ENCODE results near the gene OR4F6. TPM values are rescaled to one million over a fixed set of nuclear protein-coding genes. Genes with fewer than 3 reads are reported as not detected.
"Not testable (repeated sequence)": the region's sequence is repeated elsewhere in the genome, so short reads cannot be mapped to it uniquely, and the experiment has no call there.

Gene OR4F6
- not detected for total RNA-seq

GRCh38 chr15:101803209-101803608, at the start of gene OR4F6:
Gene OR4F6 (plus strand): TSS chr15:101803509. CDS start chr15:101805720, 2,211 bp downstream.
- no peak within 1 kb of the TSS for H3K9ac ChIP-seq (ENCODE audit: low read depth in 1 of 3, low read length in 3 of 3)
- no peaks in the 10 kb centered on the region for H3K36me3 ChIP-seq (ENCODE audit: control insufficient read depth in 3 of 3, insufficient read depth in 3 of 3, low read length in 3 of 3)
- no peak within 1 kb of the TSS for H3K4me3 ChIP-seq (ENCODE audit: low read length in 3 of 3)
- no peak within 1 kb of the TSS for H3K27ac ChIP-seq (ENCODE audit: low read depth, low read length)
- H3K4me1 ChIP-seq (ENCODE audit: control insufficient read depth in 3 of 3, insufficient read depth in 3 of 3, low read length in 3 of 3), result no peaks in the 10 kb centered on the region
- H3K27me3 ChIP-seq (ENCODE audit: control insufficient read depth in 3 of 3, insufficient read depth in 3 of 3, low read length in 3 of 3), result peaks cover 0 to 6% (median 2%) of the 10 kb centered on the region in 3 donors
- no peaks in the 10 kb centered on the region for H3K9me3 ChIP-seq (ENCODE audit: control insufficient read depth in 3 of 3, low read length in 3 of 3)

DNA sequence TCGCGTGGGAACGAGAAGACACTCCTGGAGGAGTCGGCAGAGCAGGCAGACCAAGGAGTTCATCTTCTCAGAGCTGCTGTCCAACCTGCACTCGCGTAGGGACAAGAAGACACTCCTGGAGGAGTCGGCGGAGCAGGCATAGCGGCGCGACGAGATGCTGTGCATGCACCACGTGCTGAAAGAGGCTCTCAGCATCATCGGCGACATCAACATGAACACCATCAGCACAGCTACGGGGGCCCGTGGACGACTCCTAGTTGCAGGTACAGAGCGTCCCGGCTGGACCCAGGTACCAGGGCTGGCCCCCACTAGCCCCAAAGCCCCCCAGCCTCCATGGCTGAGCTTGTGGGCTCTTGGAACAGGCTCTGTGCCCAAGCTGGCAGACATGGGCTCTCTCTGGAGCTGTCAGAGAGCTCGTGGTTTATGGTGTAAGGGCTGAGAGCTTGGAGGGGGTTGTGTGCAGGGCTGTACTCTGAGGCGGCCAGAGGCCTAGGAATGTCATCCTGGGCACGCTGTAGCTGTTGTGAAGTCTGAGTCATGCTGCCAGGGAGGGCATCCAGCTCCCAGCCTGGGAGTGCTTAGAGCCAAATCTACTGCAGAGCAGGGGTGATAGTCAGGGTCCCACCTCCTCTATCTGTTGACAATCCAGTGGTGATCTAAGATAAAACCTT, 38.5 kb upstream of the OR4F6 start:
- not testable (repeated sequence) for H3K27ac ChIP-seq (ENCODE audit: low read depth, low read length); H3K4me1 ChIP-seq (ENCODE audit: control insufficient read depth in 3 of 3, insufficient read depth in 3 of 3, low read length in 3 of 3); H3K36me3 ChIP-seq (ENCODE audit: control insufficient read depth in 3 of 3, insufficient read depth in 3 of 3, low read length in 3 of 3); H3K9me3 ChIP-seq (ENCODE audit: control insufficient read depth in 3 of 3, low read length in 3 of 3); H3K27me3 ChIP-seq (ENCODE audit: control insufficient read depth in 3 of 3, insufficient read depth in 3 of 3, low read length in 3 of 3); H3K9ac ChIP-seq (ENCODE audit: low read depth in 1 of 3, low read length in 3 of 3); H3K4me3 ChIP-seq (ENCODE audit: low read length in 3 of 3)

DNA sequence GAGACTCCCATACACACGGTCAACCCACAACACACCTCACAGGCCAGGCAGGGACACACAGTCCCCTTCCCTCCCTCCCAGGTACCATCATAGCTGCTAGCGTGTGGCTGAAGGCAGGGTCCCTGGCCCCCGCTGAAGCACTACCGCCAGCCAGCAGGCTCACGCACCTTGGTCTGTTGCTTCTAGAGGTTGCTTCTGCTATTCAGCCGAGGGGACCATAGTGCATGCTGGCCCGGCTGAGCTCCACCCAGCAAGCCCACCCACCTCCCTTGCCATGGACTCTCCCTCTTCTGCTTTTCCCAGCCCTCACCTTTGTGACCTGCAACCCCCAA, 38.0 kb upstream of the OR4F6 start:
- H3K4me1 ChIP-seq (ENCODE audit: control insufficient read depth in 3 of 3, insufficient read depth in 3 of 3, low read length in 3 of 3); H3K27me3 ChIP-seq (ENCODE audit: control insufficient read depth in 3 of 3, insufficient read depth in 3 of 3, low read length in 3 of 3); H3K9ac ChIP-seq (ENCODE audit: low read depth in 1 of 3, low read length in 3 of 3); H3K36me3 ChIP-seq (ENCODE audit: control insufficient read depth in 3 of 3, insufficient read depth in 3 of 3, low read length in 3 of 3); H3K4me3 ChIP-seq (ENCODE audit: low read length in 3 of 3); H3K27ac ChIP-seq (ENCODE audit: low read depth, low read length); H3K9me3 ChIP-seq (ENCODE audit: control insufficient read depth in 3 of 3, low read length in 3 of 3): not testable (repeated sequence)

GRCh38 chr15:101765772-101766456, 37.4 kb upstream of the OR4F6 start:
- Histone ChIP-seq H3K36me3 (ENCODE audit: control insufficient read depth in 3 of 3, insufficient read depth in 3 of 3, low read length in 3 of 3) (no peaks in the 10 kb centered on the region), H3K27ac (ENCODE audit: low read depth, low read length) (no peak overlapping the region), H3K9ac (ENCODE audit: low read depth in 1 of 3, low read length in 3 of 3) (no peak overlapping the region), H3K4me1 (ENCODE audit: control insufficient read depth in 3 of 3, insufficient read depth in 3 of 3, low read length in 3 of 3) (no peaks in the 10 kb centered on the region), H3K27me3 (ENCODE audit: control insufficient read depth in 3 of 3, insufficient read depth in 3 of 3, low read length in 3 of 3) (peaks cover 0 to 2% (median 0%) of the 10 kb centered on the region in 3 donors), H3K4me3 (ENCODE audit: low read length in 3 of 3) (no peak overlapping the region), H3K9me3 (ENCODE audit: control insufficient read depth in 3 of 3, low read length in 3 of 3) (peaks cover 0 to 2% (median 0%) of the 10 kb centered on the region in 3 donors)

- not testable (repeated sequence) for H3K27ac ChIP-seq (ENCODE audit: low read depth, low read length); H3K9ac ChIP-seq (ENCODE audit: low read depth in 1 of 3, low read length in 3 of 3); H3K9me3 ChIP-seq (ENCODE audit: control insufficient read depth in 3 of 3, low read length in 3 of 3); H3K36me3 ChIP-seq (ENCODE audit: control insufficient read depth in 3 of 3, insufficient read depth in 3 of 3, low read length in 3 of 3); H3K4me3 ChIP-seq (ENCODE audit: low read length in 3 of 3); H3K27me3 ChIP-seq (ENCODE audit: control insufficient read depth in 3 of 3, insufficient read depth in 3 of 3, low read length in 3 of 3); H3K4me1 ChIP-seq (ENCODE audit: control insufficient read depth in 3 of 3, insufficient read depth in 3 of 3, low read length in 3 of 3)
Measured at GRCh38 chr15:101767083-101767640, 36.1 kb upstream of the OR4F6 start.

DNA sequence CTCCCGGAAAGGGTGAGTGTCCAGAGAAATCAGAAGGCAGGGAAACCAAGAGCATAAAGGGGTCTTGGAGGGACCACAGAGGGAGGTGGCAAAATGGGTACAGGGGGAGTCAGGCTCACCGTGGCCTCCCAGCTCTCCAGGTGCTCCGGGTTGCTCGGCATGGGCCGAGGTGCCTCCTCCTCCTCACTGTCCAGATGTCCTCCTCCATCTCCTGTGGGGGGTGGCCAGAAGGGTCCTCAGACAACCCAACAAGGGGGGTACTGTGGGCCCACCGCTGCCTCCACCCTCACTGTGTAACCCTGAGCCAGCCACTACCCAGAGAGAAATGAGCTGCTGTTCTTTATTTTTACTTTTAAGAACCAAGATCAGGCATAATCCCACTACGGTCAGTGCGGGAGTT, 30.4 kb upstream of the OR4F6 start:
- H3K27me3 ChIP-seq (ENCODE audit: control insufficient read depth in 3 of 3, insufficient read depth in 3 of 3, low read length in 3 of 3), result no peaks in the 10 kb centered on the region
- no peaks in the 10 kb centered on the region for H3K9me3 ChIP-seq (ENCODE audit: control insufficient read depth in 3 of 3, low read length in 3 of 3)
- H3K4me1 ChIP-seq (ENCODE audit: control insufficient read depth in 3 of 3, insufficient read depth in 3 of 3, low read length in 3 of 3), result no peaks in the 10 kb centered on the region
- no peaks in the 10 kb centered on the region for H3K36me3 ChIP-seq (ENCODE audit: control insufficient read depth in 3 of 3, insufficient read depth in 3 of 3, low read length in 3 of 3)
- H3K27ac ChIP-seq (ENCODE audit: low read depth, low read length), result no peak overlapping the region
- no peak overlapping the region for H3K9ac ChIP-seq (ENCODE audit: low read depth in 1 of 3, low read length in 3 of 3)
- H3K4me3 ChIP-seq (ENCODE audit: low read length in 3 of 3), result no peak overlapping the region

- Histone ChIP-seq H3K36me3 (ENCODE audit: control insufficient read depth in 3 of 3, insufficient read depth in 3 of 3, low read length in 3 of 3) (no peaks in the 10 kb centered on the region), H3K9ac (ENCODE audit: low read depth in 1 of 3, low read length in 3 of 3) (no peak overlapping the region), H3K27me3 (ENCODE audit: control insufficient read depth in 3 of 3, insufficient read depth in 3 of 3, low read length in 3 of 3) (no peaks in the 10 kb centered on the region), H3K9me3 (ENCODE audit: control insufficient read depth in 3 of 3, low read length in 3 of 3) (no peaks in the 10 kb centered on the region), H3K27ac (ENCODE audit: low read depth, low read length) (no peak overlapping the region), H3K4me3 (ENCODE audit: low read length in 3 of 3) (no peak overlapping the region), H3K4me1 (ENCODE audit: control insufficient read depth in 3 of 3, insufficient read depth in 3 of 3, low read length in 3 of 3) (no peaks in the 10 kb centered on the region)
Measured at GRCh38 chr15:101773496-101774100, 29.7 kb upstream of the OR4F6 start.

GRCh38 chr15:101775136-101775535, 28.2 kb upstream of the OR4F6 start:
- H3K9me3 ChIP-seq (ENCODE audit: control insufficient read depth in 3 of 3, low read length in 3 of 3), result no peaks in the 10 kb centered on the region
- H3K27ac ChIP-seq (ENCODE audit: low read depth, low read length), result no peak overlapping the region

DNA sequence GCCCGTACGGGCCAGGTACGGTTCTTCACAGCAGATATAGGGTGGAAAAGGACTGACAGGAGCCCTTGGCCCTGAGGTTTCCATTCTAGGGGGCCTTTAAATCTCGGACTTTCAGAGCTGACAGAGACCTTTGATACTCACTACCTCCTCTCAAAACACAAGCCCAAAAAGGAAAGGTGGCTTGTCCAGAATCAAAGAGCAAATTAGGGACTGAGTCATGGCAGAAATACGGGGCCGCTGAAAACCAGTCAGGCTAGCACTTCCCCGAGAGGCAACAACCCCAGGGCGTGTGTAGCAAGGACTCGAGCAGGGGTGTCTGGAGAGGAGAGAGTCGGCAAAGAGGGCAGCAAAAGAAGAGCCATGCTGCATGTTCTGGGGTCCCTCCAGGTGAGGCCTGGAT, 24.7 kb upstream of the OR4F6 start:
- H3K9me3 ChIP-seq (ENCODE audit: control insufficient read depth in 3 of 3, low read length in 3 of 3); H3K4me3 ChIP-seq (ENCODE audit: low read length in 3 of 3); H3K36me3 ChIP-seq (ENCODE audit: control insufficient read depth in 3 of 3, insufficient read depth in 3 of 3, low read length in 3 of 3); H3K27me3 ChIP-seq (ENCODE audit: control insufficient read depth in 3 of 3, insufficient read depth in 3 of 3, low read length in 3 of 3); H3K27ac ChIP-seq (ENCODE audit: low read depth, low read length); H3K9ac ChIP-seq (ENCODE audit: low read depth in 1 of 3, low read length in 3 of 3); H3K4me1 ChIP-seq (ENCODE audit: control insufficient read depth in 3 of 3, insufficient read depth in 3 of 3, low read length in 3 of 3): not testable (repeated sequence)

More at GRCh38 chr15:101775136-101775535, 28.2 kb upstream of the OR4F6 start:
- Histone ChIP-seq H3K36me3 (ENCODE audit: control insufficient read depth in 3 of 3, insufficient read depth in 3 of 3, low read length in 3 of 3) (no peaks in the 10 kb centered on the region), H3K4me1 (ENCODE audit: control insufficient read depth in 3 of 3, insufficient read depth in 3 of 3, low read length in 3 of 3) (no peaks in the 10 kb centered on the region), H3K27me3 (ENCODE audit: control insufficient read depth in 3 of 3, insufficient read depth in 3 of 3, low read length in 3 of 3) (no peaks in the 10 kb centered on the region), H3K9ac (ENCODE audit: low read depth in 1 of 3, low read length in 3 of 3) (no peak overlapping the region), H3K4me3 (ENCODE audit: low read length in 3 of 3) (no peak overlapping the region)

GRCh38 chr15:101780225-101780624, 23.1 kb upstream of the OR4F6 start:
- not testable (repeated sequence) for H3K27ac ChIP-seq (ENCODE audit: low read depth, low read length); H3K9me3 ChIP-seq (ENCODE audit: control insufficient read depth in 3 of 3, low read length in 3 of 3); H3K4me1 ChIP-seq (ENCODE audit: control insufficient read depth in 3 of 3, insufficient read depth in 3 of 3, low read length in 3 of 3); H3K36me3 ChIP-seq (ENCODE audit: control insufficient read depth in 3 of 3, insufficient read depth in 3 of 3, low read length in 3 of 3); H3K4me3 ChIP-seq (ENCODE audit: low read length in 3 of 3); H3K27me3 ChIP-seq (ENCODE audit: control insufficient read depth in 3 of 3, insufficient read depth in 3 of 3, low read length in 3 of 3); H3K9ac ChIP-seq (ENCODE audit: low read depth in 1 of 3, low read length in 3 of 3)
